ENCODE measurements around the gene NAA16.
"Not testable (repeated sequence)": the region's sequence is repeated elsewhere in the genome, so short reads cannot be mapped to it uniquely, and the experiment has no call there.

DNA sequence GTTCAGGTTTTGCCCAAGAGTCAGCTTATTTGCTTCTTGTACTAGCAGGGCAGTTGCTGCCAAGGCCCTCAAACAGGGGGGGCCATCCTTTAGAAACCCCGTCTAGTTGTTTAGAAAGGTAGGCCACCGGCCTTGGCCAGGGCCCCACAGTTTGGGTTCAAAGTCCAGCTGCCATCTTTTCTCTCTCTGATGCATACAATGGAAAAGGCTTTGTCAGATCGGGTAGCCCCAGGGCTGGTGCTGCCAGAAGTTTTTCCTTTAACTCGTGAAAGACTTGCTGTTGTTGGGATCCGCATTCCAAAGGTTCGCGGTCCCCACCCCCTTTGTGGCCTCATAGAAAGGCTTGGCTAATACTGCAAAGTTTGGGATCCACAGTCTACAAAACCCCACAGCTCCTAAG lies 110.9 kb downstream of the NAA16 start:
- TF ChIP-seq CTCF (IDR thresholded peaks at IDR 0.05; ENCODE audit: poor library complexity); EZH2 (IDR thresholded peaks at IDR 0.05; ENCODE audit: borderline replicate concordance): not testable (repeated sequence)
